ENCODE data around the gene COX4I2.

The COX4I2 gene

GRCh38 chr20:31687777-31688176 lies 50.1 kb downstream of the COX4I2 start:
- CTCF ChIA-PET: interaction anchor here (0.6 to 2.4 kb wide), 3 partner anchors 26 to 128 kb away, joined by 3 to 14 read pairs (median 10); no protein-coding TSS in a partner anchor
- POLR2A ChIA-PET: interaction anchor here (0.7 kb wide), 1 partner anchor 11 kb away, joined by 3 read pairs; no protein-coding TSS in a partner anchor
- no peak overlapping the region for H3K4me3 ChIP-seq (ENCODE audit: low read depth, low read length)
- DNase-seq (ENCODE audit: low read depth, low spot score): no peak
- no peak for TF ChIP-seq CTCF (IDR thresholded peaks at IDR 0.05; ENCODE audit: insufficient read depth, low read length, missing control alignments)

GRCh38 chr20:31689141-31689540 lies 51.4 kb downstream of the COX4I2 start:
- POLR2A ChIA-PET: no interaction called here
- CTCF ChIA-PET: interaction anchor here (2.3 to 2.4 kb wide), 2 partner anchors 28 to 35 kb away, joined by 10 to 14 read pairs; no protein-coding TSS in a partner anchor
- H3K4me3 ChIP-seq (ENCODE audit: low read depth, low read length): no peak overlapping the region
- DNase-seq (ENCODE audit: low read depth, low spot score): no peak
- TF ChIP-seq CTCF (IDR thresholded peaks at IDR 0.05; ENCODE audit: insufficient read depth, low read length, missing control alignments): no peak

- ChIA-PET CTCF (interaction anchor here (0.9 to 4.0 kb wide), 3 partner anchors 12 to 33 kb away, joined by 3 to 27 read pairs (median 26); partner anchors contain the start of gene BCL2L1), POLR2A (no interaction called here)
- no peak for DNase-seq (ENCODE audit: low read depth, low spot score)
- no peak for TF ChIP-seq CTCF (IDR thresholded peaks at IDR 0.05; ENCODE audit: insufficient read depth, low read length, missing control alignments)
- H3K4me3 ChIP-seq (ENCODE audit: low read depth, low read length): no peak overlapping the region
These were observed 52.5 kb downstream of the COX4I2 start for GRCh38 chr20:31690124-31690666.

GRCh38 chr20:31691646-31692275 lies 54.0 kb downstream of the COX4I2 start:
- ChIA-PET CTCF (interaction anchor here (1.5 to 4.0 kb wide), 6 partner anchors 8 to 78 kb away, joined by 4 to 27 read pairs (median 4); partner anchors contain the start of gene BCL2L1), POLR2A (interaction anchor here (0.7 kb wide), 1 partner anchor 30 kb away, joined by 5 read pairs; no protein-coding TSS in a partner anchor)
- TF ChIP-seq CTCF (IDR thresholded peaks at IDR 0.05; ENCODE audit: insufficient read depth, low read length, missing control alignments): no peak
- no peak overlapping the region for H3K4me3 ChIP-seq (ENCODE audit: low read depth, low read length)
- peak; percentile 41 for DNase-seq (ENCODE audit: low read depth, low spot score)

- H3K4me3 ChIP-seq (ENCODE audit: low read depth, low read length): no peak overlapping the region
- ChIA-PET CTCF (interaction anchor here (0.6 to 4.0 kb wide), 8 partner anchors 9 to 124 kb away, joined by 3 to 27 read pairs (median 4); partner anchors contain the start of gene BCL2L1), POLR2A (interaction anchor here (0.6 kb wide), 1 partner anchor 19 kb away, joined by 4 read pairs; no protein-coding TSS in a partner anchor)
- no peak for DNase-seq (ENCODE audit: low read depth, low spot score)
- TF ChIP-seq CTCF (IDR thresholded peaks at IDR 0.05; ENCODE audit: insufficient read depth, low read length, missing control alignments): no peak
These were observed 55.7 kb downstream of the COX4I2 start for GRCh38 chr20:31693402-31693801.

All from AG04449 (cell line).